ENCODE measurements around the gene STEAP3. TPM values are rescaled to one million over a fixed set of nuclear protein-coding genes. Genes with fewer than 3 reads are reported as not detected.

Gene STEAP3
- total RNA-seq, 4 donors from 2014 or later, result 18.3 to 21.7 (median 20.6) TPM

GRCh38 chr2:119180892-119181291, 42.7 kb upstream of the STEAP3 start:
- H3K4me3 ChIP-seq, result no peak overlapping the region
- no peaks in the 10 kb centered on the region for H3K27me3 ChIP-seq
- WGBS, result 73% methylated on average over 4 of the region's 5 CpGs
- no peak for DNase-seq (ENCODE audit: low spot score in 2 of 2)
- TF ChIP-seq POLR2A (IDR thresholded peaks at IDR 0.05), result no peak
- TF ChIP-seq EP300 (IDR thresholded peaks at IDR 0.05), result no peak
- no peak for TF ChIP-seq CTCF (IDR thresholded peaks at IDR 0.05)
- TF ChIP-seq POLR2AphosphoS5 (IDR thresholded peaks at IDR 0.05), result no peak
- H3K36me3 ChIP-seq, result no peaks in the 10 kb centered on the region
- H3K4me1 ChIP-seq, result peaks cover 4% of the 10 kb centered on the region
- H3K27ac ChIP-seq, result no peak overlapping the region
- H3K9me3 ChIP-seq, result no peaks in the 10 kb centered on the region

- no peaks in the 10 kb centered on the region for H3K9me3 ChIP-seq
- H3K27ac ChIP-seq, result no peak overlapping the region
- 84% methylated on average over 8 of the region's 10 CpGs for WGBS
- H3K4me1 ChIP-seq, result peaks cover 4% of the 10 kb centered on the region
- no peak overlapping the region for H3K4me3 ChIP-seq
- H3K27me3 ChIP-seq, result no peaks in the 10 kb centered on the region
- TF ChIP-seq POLR2AphosphoS5 (IDR thresholded peaks at IDR 0.05) (no peak), POLR2A (IDR thresholded peaks at IDR 0.05) (no peak), EP300 (IDR thresholded peaks at IDR 0.05) (no peak), CTCF (IDR thresholded peaks at IDR 0.05) (no peak)
- DNase-seq (ENCODE audit: low spot score in 2 of 2), result no peak
- H3K36me3 ChIP-seq, result no peaks in the 10 kb centered on the region
Observed at GRCh38 chr2:119181391-119181790, 42.2 kb upstream of the STEAP3 start.

- Histone ChIP-seq H3K27me3 (no peaks in the 10 kb centered on the region), H3K4me3 (no peak overlapping the region), H3K27ac (no peak overlapping the region), H3K36me3 (no peaks in the 10 kb centered on the region), H3K4me1 (peaks cover 4% of the 10 kb centered on the region), H3K9me3 (no peaks in the 10 kb centered on the region)
- TF ChIP-seq EP300 (IDR thresholded peaks at IDR 0.05), result no peak
- TF ChIP-seq POLR2A (IDR thresholded peaks at IDR 0.05), result no peak
- no peak for TF ChIP-seq POLR2AphosphoS5 (IDR thresholded peaks at IDR 0.05)
- no peak for TF ChIP-seq CTCF (IDR thresholded peaks at IDR 0.05)
- 77% methylated on average over 12 of the region's 13 CpGs for WGBS
- no peak for DNase-seq (ENCODE audit: low spot score in 2 of 2)
Observed at GRCh38 chr2:119181791-119182445, 41.7 kb upstream of the STEAP3 start.

GRCh38 chr2:119184512-119184911, 39.1 kb upstream of the STEAP3 start:
- H3K9me3 ChIP-seq, result no peaks in the 10 kb centered on the region
- H3K36me3 ChIP-seq, result no peaks in the 10 kb centered on the region
- no peaks in the 10 kb centered on the region for H3K27me3 ChIP-seq
- no peak for TF ChIP-seq POLR2A (IDR thresholded peaks at IDR 0.05)
- TF ChIP-seq CTCF (IDR thresholded peaks at IDR 0.05), result no peak
- TF ChIP-seq EP300 (IDR thresholded peaks at IDR 0.05), result no peak
- no peak for TF ChIP-seq POLR2AphosphoS5 (IDR thresholded peaks at IDR 0.05)
- WGBS, result 91% methylated on average over 7 of the region's 7 CpGs
- no peaks in the 10 kb centered on the region for H3K4me1 ChIP-seq
- no peak overlapping the region for H3K27ac ChIP-seq
- no peak overlapping the region for H3K4me3 ChIP-seq
- no peak for DNase-seq (ENCODE audit: low spot score in 2 of 2)

- TF ChIP-seq CTCF (IDR thresholded peaks at IDR 0.05) (no peak), EP300 (IDR thresholded peaks at IDR 0.05) (no peak), POLR2A (IDR thresholded peaks at IDR 0.05) (no peak), POLR2AphosphoS5 (IDR thresholded peaks at IDR 0.05) (no peak)
- Histone ChIP-seq H3K36me3 (no peaks in the 10 kb centered on the region), H3K27ac (no peak overlapping the region), H3K4me3 (no peak overlapping the region), H3K4me1 (no peaks in the 10 kb centered on the region), H3K27me3 (no peaks in the 10 kb centered on the region), H3K9me3 (no peaks in the 10 kb centered on the region)
- WGBS, result 60% methylated on average over 8 of the region's 8 CpGs
- no peak for DNase-seq (ENCODE audit: low spot score in 2 of 2)
Observed at GRCh38 chr2:119190321-119191111, 33.1 kb upstream of the STEAP3 start.

Data from suprapubic skin (tissue), 4 donors.